HG03558 (cell line): ENCODE results near the gene SPDEF.

Source experiments
- ATAC-seq: cut with Tn5 transposase; IDR thresholded peaks from one replicate; pipeline ENCODE4 v1.9.1; 2021; ENCODE audit warnings: moderate number of reproducible peaks; ENCODE audit not compliant: unreplicated experiment; ENCODE audit errors: extremely low read depth

Gene SPDEF

DNA sequence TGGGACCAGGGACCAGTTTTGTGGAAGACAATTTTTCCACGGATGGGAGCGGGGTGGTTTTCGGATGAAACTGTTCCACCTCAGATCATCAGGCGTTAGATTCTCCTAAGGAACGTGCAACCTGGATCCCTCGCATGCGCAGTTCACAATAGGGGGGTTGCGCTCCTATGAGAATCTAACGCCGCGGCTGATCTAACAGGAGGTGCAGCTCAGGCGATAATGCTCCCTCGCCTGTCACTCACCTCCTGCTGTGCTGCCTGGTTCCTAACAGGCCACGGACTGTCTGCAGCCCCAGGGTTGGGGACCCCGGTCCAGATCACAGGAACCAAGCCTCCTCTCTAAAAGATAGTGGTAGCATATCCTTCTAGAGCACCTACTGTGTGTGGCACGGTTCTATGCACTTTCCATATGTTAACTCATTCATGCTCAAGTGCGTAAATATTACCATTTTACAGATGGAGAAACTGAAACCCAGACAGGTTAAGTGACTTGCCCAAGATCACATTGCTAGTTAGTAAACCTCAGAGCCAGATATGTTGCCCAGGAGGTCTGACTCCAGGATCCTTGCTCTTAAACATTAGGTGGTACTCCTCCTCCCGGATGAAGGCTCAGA, 25.3 kb downstream of the SPDEF start:
- no peak for ATAC-seq

DNA sequence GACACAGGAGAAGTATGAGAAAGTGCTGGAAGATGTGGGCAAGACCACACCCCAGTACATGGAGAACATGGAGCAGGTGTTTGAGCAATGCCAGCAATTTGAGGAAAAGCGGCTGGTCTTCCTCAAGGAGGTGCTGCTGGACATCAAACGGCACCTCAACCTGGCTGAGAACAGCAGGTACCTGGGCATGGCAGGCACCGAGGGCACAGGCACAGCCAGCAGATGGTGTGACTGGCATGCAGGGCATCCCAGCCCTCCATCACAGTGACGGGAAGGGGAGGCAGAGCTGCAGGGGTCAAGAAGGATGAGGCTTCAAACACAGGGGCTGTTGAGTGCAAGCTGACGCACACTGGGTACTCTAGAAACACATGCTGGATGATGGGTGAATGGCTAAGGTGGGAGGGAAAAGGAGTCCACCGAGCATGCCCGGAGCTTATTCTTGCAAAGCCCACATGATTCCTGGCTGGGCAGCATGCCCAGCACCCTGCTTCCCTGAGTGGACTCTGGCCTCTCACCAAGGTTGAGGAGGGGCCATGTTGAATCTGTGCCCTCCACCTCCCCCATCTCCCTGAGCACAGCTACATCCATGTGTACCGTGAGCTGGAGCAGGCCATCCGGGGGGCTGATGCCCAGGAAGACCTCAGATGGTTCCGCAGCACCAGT, 26.3 kb downstream of the SPDEF start:
- no peak for ATAC-seq

DNA sequence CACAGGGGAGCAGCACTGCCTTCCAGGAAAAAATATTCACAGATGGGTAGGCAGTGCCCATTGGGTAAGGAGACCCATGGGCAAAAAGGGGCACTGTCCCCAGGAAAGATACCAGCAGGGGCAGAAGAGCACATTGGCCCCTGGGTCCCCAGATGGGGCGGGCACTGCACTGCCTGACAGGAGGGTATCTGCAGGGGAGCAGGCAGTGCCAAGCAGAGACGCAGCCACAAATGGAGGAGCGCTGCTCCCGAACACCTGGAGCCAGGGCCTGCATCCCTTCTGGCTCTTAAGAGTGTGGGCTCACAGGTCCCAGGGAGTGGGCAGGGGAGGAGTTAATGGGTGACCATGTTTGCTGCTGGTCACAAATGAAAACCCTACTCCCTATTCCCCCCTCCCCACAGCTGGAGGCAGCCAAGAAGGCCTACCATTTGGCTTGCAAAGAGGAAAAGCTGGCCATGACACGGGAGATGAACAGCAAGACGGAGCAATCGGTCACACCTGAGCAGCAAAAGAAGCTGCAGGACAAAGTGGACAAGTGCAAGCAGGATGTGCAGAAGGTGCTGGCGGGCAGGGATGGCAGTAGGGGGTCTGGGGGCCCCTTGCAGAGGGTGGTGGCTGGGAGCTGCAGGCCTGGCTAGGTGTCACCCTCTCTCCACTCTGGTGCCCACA, 27.0 kb downstream of the SPDEF start:
- no peak for ATAC-seq

GRCh38 chr6:34527751-34528670, 28.1 kb downstream of the SPDEF start:
- ATAC-seq: no peak

DNA sequence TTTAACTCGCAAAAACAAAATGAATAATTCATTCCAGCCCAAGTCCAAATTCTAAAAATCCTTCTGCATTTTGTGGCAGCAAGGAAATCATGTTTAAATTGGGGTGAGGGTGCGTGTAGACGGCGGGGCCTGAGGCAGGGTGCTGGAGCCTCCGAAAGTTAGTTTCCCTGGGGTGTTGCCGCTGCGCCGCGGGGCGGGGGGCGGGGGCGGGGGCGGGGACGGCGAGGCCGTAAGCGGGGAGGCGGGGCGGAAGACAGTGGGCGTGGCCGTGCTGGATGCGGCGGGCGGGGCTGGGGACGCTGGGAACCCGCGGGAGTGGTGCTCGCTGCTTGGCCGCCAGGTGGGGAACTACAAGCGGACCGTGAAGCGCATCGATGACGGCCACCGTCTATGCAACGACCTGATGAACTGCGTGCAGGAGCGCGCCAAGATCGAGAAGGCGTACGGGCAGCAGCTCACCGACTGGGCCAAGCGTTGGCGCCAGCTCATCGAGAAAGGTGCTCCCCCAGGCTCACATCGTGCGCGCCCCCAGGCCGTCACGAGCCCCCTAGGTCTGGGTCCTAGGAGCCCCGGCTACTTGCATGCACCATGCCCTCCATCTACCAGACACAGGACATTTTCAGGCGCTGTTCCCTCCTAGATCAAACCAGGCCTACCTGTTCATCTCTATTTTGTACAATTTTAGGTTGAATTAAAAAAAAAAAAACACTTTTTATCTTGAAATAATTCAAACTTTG, 29.0 kb downstream of the SPDEF start:
- peak; percentile 84 for ATAC-seq

GRCh38 chr6:34526241-34526972, 29.7 kb downstream of the SPDEF start:
- no peak for ATAC-seq

DNA sequence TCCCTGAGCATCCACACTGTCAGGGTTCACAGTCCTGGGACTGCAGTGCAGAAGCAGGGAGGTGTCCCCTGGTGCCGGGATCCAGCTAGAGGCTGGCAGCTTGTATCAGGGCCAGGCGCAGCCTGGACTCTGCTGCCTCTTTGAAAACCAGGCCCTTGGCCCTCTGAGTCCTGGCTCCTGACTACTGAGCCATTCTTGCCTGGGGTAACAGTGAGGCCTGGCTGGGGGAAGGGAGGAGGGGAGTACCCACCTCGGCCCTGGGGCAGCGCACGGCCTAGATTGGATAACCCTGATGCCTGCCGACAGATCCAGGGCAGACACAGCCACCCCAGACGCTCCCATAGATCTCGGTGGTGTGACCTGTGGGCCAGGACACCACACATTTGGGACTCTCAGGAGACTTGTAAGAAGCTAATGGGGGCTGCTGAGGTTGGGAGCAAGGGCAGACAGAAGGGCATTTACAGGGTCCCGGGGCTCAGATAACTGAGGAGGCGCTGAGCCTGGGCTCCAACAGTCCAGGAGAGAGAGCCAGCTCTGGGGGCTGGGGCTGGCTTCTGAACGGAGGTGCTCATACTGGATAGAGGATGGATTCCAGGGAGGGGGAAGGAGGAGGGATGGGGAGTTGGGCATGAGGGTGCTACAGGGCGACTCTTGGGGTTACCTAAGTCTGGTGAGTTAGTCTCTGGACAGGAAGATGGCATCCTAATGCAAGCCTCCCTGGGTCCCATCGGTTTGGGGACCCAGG, 30.5 kb downstream of the SPDEF start:
- ATAC-seq: no peak

- ATAC-seq: no peak
Measured at GRCh38 chr6:34524971-34525370, 31.2 kb downstream of the SPDEF start.

GRCh38 chr6:34524499-34524898, 31.6 kb downstream of the SPDEF start:
- no peak for ATAC-seq

GRCh38 chr6:34523441-34524206, 32.5 kb downstream of the SPDEF start:
- no peak for ATAC-seq

GRCh38 chr6:34522761-34523160, 33.4 kb downstream of the SPDEF start:
- no peak for ATAC-seq

DNA sequence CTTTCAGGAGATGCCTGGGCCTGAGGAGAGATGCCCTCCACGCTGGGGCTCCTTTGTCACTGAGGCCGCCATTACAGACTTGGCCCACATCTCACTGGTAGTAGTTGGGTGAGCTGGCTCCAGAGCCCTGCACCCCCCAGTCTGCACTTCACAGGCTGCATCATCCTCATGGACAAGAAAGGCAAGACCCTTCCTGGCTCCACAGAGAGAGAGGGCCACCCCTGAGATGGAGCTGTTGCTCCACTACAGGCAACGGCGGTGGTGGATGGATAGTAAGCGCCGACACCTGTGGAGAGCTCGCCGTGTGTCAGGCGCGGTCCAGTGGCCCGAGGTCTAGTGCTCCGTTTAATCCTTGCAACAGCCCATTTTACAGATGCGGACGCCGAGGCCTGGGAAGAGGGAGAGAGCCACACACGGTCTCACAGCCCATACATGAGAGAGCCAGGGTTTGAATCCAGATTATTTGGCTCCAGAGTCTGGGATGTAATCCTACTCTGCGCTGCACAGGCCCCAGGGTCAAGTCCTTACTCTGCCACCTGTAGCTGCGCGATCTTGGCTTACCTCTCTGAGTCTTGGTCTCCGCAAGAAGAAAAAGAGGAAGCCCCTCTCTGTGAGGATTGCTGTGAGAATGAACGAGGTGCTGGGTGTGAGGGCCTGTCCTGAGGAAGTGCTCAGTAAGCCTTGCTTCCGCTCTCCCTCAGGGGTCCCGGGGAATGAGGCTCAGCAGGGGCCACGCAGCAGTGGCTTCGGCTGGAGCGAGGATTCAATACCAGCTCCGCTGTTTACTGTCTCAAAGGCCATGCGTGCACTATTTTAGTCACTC, 34.5 kb downstream of the SPDEF start:
- ATAC-seq: no peak

- ATAC-seq: no peak
Measured at GRCh38 chr6:34520645-34521462, 35.3 kb downstream of the SPDEF start.

DNA sequence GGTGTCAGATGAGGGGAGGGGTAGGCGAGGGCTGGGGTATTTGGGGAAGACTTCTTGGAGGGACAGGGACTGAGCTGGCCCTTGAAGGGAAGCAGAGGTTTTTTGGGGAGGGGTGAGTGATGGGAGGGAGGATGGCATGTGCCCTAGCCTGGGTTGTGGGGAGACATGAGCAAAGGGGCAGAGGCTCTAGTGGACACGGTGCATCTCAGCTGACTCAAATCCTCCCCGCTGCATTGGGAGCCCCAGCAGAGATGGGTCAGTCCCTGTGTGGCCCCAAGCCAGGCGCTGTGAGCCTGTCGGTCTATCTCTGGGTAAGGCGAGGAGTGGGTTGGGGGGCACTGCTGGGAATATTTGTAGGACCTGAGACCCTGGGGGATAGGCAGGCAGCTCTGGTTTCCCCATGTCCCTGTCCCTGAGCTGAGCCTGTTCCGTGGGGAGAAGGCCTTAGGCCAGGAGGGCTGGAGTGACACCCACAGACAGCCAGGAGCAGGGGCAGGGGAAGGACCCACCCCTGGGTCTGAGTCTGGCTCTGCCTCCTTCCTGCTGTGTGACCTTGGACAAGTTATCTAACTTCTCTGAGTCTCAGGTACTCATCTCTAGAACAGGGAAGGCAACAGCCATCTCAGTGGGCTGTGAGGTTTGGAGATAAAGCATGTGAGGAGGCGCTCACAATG, 36.0 kb downstream of the SPDEF start:
- no peak for ATAC-seq

- ATAC-seq: no peak
Measured at GRCh38 chr6:34518669-34519365, 37.3 kb downstream of the SPDEF start.
